ENCODE data around the gene TMEM233.

The TMEM233 gene

GRCh38 chr12:119593578-119594398 lies at the start of gene TMEM233:
TMEM233 (plus strand) TSS chr12:119593774; CDS start chr12:119593849, 75 bp downstream.
- no peak for DNase-seq (ENCODE audit: low read depth)

GRCh38 chr12:119544765-119545625 lies 48.6 kb upstream of the TMEM233 start:
- DNase-seq (ENCODE audit: low read depth): peak; percentile 21

DNA sequence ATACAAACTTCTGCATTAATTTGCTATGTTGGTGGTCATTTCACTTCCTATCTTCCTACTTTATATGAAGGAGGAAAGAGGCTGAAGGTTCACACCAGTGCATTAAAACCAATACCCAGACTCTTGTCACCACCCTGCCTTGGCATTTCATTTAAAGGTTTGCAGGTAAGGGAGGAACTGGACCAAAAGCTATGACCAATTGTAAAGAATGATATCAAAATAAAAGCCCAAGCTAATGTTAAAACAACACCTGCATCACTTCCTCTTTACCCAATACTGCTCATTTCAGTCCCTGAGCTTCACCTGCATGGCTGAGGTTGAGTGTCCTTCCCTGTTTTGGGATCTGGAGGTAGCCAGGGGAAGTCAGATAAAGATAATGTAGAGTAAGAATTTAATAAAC lies 47.2 kb upstream of the TMEM233 start:
- no peak for DNase-seq (ENCODE audit: low read depth)

- DNase-seq (ENCODE audit: low read depth): no peak
These were observed 46.6 kb upstream of the TMEM233 start for GRCh38 chr12:119547001-119547400.

DNA sequence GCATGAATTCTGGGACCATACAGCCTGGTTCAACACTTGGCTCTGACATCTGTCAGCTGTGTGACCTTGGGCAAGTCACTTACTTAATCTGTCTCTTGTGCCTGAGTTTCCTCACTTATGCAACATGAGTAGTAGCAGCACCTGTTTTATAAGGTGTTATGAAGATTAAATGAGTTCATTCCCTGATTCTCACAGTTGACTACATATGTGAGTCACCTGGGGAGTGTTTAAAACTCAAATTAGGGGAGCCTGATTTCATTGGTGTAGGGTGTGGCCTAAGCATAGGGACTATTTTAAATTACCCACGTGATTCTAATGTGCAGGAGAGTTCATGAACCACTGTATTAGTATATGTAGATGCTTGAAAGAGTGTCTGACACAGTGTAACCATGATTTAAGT lies 36.7 kb upstream of the TMEM233 start:
- no peak for DNase-seq (ENCODE audit: low read depth)

DNA sequence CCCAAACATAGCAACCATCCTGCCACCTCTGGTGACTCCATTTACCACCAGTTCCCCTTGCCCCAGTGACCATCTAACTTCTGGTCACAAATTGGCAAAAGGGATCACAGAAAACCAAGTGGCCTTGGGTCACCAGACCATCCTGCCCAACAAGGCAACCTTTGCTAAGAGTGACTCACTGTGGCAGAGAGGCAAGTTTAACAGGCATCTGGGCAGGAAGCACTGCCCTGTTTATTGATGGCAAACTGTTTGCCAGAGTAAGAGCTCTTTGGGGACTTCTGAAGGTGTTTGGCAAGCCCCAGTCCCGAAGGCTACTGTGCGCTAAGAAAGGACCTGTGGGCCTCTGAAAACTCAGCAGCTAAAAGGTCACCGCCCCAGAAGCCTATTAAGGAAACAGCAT lies 28.2 kb upstream of the TMEM233 start:
- DNase-seq (ENCODE audit: low read depth): no peak

DNA sequence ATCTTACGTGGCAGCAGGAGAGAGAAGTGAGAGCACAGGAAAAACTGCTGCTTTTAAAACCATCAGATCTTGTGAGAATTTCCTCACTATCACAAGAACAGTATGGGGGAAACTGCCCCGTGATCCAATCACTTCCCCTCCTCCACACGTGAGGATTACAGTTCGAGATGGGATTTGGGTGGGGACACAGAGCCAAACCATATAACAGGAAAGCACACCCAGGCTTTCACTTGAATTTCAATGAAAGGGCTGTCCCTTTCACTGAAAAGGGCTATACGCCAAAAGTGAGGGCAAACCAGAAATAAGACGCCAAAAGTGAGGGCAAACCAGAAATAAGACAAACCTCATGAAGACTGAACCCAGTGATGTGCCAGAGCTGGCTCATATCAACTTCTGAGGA lies 22.8 kb upstream of the TMEM233 start:
- no peak for DNase-seq (ENCODE audit: low read depth)

DNA sequence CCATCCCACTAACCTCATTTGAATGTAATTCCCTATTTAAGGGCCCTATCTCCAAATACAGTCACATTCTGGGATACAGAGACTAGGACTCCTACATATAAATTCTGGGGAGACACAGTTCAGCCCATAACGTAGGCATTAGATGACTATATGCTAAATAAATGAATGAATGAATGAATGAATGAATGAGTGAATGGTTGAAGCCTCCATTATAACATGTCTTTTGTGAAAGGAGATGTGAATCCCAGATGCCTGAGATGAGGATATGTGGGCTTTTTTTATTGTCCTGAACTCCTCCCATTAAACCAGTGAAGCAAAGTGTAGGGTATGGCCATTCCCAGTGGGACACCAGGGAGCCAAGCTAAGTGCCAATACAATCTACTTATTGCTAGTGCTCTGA lies 20.5 kb upstream of the TMEM233 start:
- no peak for DNase-seq (ENCODE audit: low read depth)

- DNase-seq (ENCODE audit: low read depth): no peak
These were observed 19.3 kb upstream of the TMEM233 start for GRCh38 chr12:119574255-119574654.

GRCh38 chr12:119576118-119576810 lies 17.3 kb upstream of the TMEM233 start:
- no peak for DNase-seq (ENCODE audit: low read depth)

DNA sequence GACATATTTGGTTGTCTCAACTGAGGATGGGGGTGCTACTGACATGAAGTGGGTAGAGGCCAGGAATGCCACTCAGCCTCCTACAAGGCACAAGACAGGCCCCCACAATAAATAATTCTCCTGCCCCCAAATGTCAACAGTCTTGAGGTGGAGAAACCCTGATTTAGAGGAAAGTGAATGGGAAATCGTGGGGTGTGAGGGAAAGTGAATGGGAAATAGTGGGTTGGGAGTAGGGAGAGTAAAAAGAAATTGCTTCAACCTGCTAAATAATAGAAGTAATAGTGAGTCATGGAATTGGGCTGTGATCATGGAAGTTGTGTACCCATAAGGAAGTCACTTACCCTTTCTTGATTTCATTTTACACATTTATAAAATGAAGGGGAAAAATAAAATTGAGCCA lies 16.7 kb upstream of the TMEM233 start:
- no peak for DNase-seq (ENCODE audit: low read depth)

GRCh38 chr12:119578112-119578511 lies 15.5 kb upstream of the TMEM233 start:
- no peak for DNase-seq (ENCODE audit: low read depth)

DNA sequence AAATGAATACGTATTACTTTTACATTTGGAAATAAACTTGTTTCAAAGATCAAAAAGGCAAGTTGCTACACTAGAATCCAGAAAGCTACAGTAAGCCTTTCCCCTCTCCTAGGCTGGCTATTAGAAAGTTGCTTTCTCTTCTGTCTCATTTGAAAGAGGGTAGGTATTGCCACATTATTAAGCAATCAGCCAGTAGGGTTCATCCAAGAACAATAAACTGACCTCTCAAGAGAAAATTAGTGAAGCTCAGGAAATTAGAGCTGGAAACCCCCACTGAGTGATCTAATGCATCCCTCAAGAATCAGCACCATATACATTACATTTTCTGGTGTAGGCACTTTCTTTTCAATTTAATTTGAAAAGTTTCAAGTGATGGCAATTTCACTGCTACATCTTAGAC lies 4.5 kb upstream of the TMEM233 start:
- DNase-seq (ENCODE audit: low read depth): no peak

DNA sequence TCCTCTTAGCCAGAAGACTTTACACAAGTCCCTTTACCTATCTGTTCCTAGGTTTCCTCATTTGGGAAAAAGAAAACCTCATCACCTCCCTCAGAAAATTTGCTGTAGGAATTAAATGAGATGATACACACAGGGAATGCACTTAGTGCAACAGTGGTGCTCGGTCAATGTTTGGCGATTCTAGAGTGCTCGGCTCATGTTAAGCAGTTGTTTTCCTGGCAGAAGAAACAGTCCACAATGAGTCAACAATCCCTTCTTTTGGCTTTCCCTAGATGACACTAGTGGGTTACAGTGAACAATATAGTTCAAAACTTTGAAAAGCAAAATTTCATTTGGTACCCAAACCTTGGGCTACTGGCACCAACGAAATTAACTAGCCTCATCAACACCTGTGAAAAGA lies 3.9 kb upstream of the TMEM233 start:
- DNase-seq (ENCODE audit: low read depth): no peak

DNA sequence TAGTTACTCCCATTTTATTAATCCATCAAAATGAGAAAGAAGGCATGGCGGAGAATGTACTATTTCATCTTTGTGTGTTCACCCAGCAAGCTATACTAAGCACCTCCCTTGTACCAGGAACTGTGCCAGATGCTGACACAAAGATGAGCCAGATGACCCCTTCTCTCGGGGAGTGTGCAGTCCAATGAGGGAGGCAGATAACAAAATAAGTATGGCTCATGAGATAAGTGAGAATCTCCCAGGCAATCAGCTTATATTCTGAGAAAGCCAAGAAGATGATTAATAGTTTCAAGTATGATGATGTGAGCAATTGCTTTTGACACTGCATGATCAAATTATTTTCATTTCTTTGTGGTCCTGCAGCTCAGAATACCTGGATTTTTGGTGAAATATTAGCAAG lies 1.3 kb upstream of the TMEM233 start:
- DNase-seq (ENCODE audit: low read depth): no peak

DNA sequence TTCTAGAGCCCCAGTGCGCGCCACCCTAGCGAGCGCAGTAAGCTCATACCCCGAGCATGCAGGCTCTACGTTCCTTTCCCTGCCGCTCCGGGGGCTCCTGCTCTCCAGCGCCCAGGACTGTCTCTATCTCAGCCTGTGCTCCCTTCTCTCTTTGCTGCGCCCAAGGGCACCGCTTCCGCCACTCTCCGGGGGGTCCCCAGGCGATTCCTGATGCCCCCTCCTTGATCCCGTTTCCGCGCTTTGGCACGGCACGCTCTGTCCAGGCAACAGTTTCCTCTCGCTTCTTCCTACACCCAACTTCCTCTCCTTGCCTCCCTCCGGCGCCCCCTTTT lies 791 bp downstream of the TMEM233 start:
- no peak for DNase-seq (ENCODE audit: low read depth)

- DNase-seq (ENCODE audit: low read depth): no peak
These were observed 1.3 kb downstream of the TMEM233 start for GRCh38 chr12:119594772-119595445.

- DNase-seq (ENCODE audit: low read depth): no peak
These were observed 4.6 kb downstream of the TMEM233 start for GRCh38 chr12:119598159-119598558.

DNA sequence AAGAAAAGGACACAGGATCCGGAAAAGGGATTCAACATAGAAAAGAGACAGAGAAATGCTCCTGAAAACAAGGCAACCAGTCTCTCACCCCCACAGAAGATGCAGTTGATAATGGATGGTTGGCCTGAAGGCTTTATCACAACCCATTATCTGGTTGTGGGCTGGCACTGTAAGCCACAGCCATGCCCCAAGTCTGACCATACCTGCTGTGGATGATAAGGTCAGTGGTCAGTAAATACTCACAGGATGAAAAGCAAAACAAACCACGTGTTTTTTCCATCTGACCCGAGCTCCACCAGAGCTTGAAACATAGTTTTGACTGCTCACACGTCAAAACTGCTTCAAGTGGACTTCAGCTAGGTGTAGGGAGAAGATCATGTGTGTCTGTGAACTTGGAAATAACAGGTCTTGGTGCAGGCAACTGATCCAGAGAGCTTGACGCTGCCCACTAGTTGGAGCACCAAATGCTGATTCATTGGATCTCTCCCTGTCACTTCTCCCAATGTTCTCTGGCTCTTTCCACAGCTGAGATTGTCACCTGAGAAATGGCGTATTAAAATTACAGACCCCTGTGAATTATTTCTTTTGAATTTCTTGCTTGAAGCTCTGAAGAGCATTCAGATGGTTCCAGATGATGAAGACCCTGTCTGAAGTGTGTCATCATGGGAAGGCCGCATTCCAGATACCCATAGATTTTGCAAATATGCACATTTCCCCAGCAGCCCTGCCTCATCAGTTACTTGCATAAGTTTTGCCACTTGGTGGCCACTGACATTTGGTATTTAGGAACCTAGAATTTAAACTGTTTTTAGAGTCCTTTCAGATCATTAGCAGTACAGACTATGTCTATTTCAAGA lies 8.5 kb downstream of the TMEM233 start:
- no peak for DNase-seq (ENCODE audit: low read depth)

- no peak for DNase-seq (ENCODE audit: low read depth)
These were observed 9.1 kb downstream of the TMEM233 start for GRCh38 chr12:119602734-119603094.

- no peak for DNase-seq (ENCODE audit: low read depth)
These were observed 10.2 kb downstream of the TMEM233 start for GRCh38 chr12:119603767-119604166.
